H1 (cell line): ENCODE results near the gene AGBL5. TPM values are rescaled to one million over a fixed set of nuclear protein-coding genes. Genes with fewer than 3 reads are reported as not detected.
A peak's percentile ranks its signal among the peaks of the same experiment; 100 is the strongest.

Experiments used
- ASH2L ChIP-seq: fragments of 200-600, 300-600 bp; sonication (generic); IDR thresholded peaks from one replicate; pipeline ENCODE4 v1.7.1; 2017; ENCODE audit warnings: low read length
- BCL11A ChIP-seq, 2 experiments: IDR thresholded peaks; one replicate each; pipeline ENCODE4 v1.6.1; 2011; ENCODE audit warnings: low read depth in 2 of 2, low read length in 2 of 2, mild to moderate bottlenecking in 2 of 2
- CREB1 ChIP-seq: IDR thresholded peaks from 2 replicates; pipeline ENCODE4 v1.6.1; 2012; ENCODE audit warnings: inconsistent platforms
- CTBP2 ChIP-seq: IDR thresholded peaks from 2 replicates; pipeline ENCODE4 v1.7.0; 2011; ENCODE audit warnings: borderline replicate concordance, mild to moderate bottlenecking, moderate library complexity, mixed read lengths, low read length; ENCODE audit not compliant: insufficient read depth, insufficient read length
- EP300 ChIP-seq, 2 experiments: IDR thresholded peaks; 1 replicate in 1 of 2; 2 replicates in 1 of 2; pipeline ENCODE4 v1.6.1; 2011 to 2012; ENCODE audit warnings: low read depth in 2 of 2, low read length in 2 of 2, mild to moderate bottlenecking in 2 of 2, borderline replicate concordance in 1 of 2, inconsistent platforms in 1 of 2, moderate library complexity in 1 of 2
- EZH2 ChIP-seq: fragments of 200-600 bp; sonication (generic); IDR thresholded peaks from 2 replicates; pipeline ENCODE4 v1.7.1; 2012; ENCODE audit warnings: low read depth, mild to moderate bottlenecking, moderate library complexity, low read length, inconsistent platforms; ENCODE audit not compliant: severe bottlenecking
- KDM4A ChIP-seq: IDR thresholded peaks from one replicate; pipeline ENCODE4 v1.7.1; 2012; ENCODE audit warnings: low read depth, mild to moderate bottlenecking, moderate library complexity, low read length, inconsistent platforms; ENCODE audit not compliant: severe bottlenecking
- USF2 ChIP-seq: IDR thresholded peaks from 2 replicates; pipeline ENCODE4 v1.6.1; 2011; ENCODE audit warnings: low read length, improper control_type of control experiment
- polyA plus RNA-seq, 7 experiments: library from polyadenylated mRNA; depleted of rRNA in 3 of 7; stranded (reverse) in 5 of 7; unstranded in 2 of 7; fragments of >200 nt in 5 of 7; fragments of 200-250 nt in 2 of 7; gene quantifications; 1 replicate in 5 of 7; 2 replicates in 1 of 7; 4 replicates in 1 of 7; pipeline versions ENCODE4 v1.2.1 to v1.2.3, GENCODE V29; 2011 to 2013; ENCODE audit warnings: missing spikeins in 2 of 7, mixed read lengths in 2 of 7
- total RNA-seq: library from RNA; stranded (reverse); fragmentation: NEBNext Ultra II Directional; extraction: Animal tissue kit (Norgen Biotek cat#: 25700); gene quantifications from 2 replicates; pipeline ENCODE4 v1.2.1, GENCODE V29; 2021
- TF ChIP-seq, protein P1 (sequence below): fragments of 300-600 bp; sonication (generic); IDR thresholded peaks from 2 replicates; pipeline ENCODE4 v1.7.1; 2012; ENCODE audit warnings: low read length, moderate library complexity, mild to moderate bottlenecking, inconsistent platforms; ENCODE audit not compliant: insufficient replicate concordance

AGBL5 gene
- total and polyA plus RNA-seq, 2 of the 8 experiments (the other 6 are each of a cell fraction or from before 2014, with no cell fraction given), result 45.4 to 62.0 TPM

GRCh38 chr2:27086090-27086723 lies 34.7 kb downstream of the AGBL5 start (continued):
- TF ChIP-seq, protein P1, sequence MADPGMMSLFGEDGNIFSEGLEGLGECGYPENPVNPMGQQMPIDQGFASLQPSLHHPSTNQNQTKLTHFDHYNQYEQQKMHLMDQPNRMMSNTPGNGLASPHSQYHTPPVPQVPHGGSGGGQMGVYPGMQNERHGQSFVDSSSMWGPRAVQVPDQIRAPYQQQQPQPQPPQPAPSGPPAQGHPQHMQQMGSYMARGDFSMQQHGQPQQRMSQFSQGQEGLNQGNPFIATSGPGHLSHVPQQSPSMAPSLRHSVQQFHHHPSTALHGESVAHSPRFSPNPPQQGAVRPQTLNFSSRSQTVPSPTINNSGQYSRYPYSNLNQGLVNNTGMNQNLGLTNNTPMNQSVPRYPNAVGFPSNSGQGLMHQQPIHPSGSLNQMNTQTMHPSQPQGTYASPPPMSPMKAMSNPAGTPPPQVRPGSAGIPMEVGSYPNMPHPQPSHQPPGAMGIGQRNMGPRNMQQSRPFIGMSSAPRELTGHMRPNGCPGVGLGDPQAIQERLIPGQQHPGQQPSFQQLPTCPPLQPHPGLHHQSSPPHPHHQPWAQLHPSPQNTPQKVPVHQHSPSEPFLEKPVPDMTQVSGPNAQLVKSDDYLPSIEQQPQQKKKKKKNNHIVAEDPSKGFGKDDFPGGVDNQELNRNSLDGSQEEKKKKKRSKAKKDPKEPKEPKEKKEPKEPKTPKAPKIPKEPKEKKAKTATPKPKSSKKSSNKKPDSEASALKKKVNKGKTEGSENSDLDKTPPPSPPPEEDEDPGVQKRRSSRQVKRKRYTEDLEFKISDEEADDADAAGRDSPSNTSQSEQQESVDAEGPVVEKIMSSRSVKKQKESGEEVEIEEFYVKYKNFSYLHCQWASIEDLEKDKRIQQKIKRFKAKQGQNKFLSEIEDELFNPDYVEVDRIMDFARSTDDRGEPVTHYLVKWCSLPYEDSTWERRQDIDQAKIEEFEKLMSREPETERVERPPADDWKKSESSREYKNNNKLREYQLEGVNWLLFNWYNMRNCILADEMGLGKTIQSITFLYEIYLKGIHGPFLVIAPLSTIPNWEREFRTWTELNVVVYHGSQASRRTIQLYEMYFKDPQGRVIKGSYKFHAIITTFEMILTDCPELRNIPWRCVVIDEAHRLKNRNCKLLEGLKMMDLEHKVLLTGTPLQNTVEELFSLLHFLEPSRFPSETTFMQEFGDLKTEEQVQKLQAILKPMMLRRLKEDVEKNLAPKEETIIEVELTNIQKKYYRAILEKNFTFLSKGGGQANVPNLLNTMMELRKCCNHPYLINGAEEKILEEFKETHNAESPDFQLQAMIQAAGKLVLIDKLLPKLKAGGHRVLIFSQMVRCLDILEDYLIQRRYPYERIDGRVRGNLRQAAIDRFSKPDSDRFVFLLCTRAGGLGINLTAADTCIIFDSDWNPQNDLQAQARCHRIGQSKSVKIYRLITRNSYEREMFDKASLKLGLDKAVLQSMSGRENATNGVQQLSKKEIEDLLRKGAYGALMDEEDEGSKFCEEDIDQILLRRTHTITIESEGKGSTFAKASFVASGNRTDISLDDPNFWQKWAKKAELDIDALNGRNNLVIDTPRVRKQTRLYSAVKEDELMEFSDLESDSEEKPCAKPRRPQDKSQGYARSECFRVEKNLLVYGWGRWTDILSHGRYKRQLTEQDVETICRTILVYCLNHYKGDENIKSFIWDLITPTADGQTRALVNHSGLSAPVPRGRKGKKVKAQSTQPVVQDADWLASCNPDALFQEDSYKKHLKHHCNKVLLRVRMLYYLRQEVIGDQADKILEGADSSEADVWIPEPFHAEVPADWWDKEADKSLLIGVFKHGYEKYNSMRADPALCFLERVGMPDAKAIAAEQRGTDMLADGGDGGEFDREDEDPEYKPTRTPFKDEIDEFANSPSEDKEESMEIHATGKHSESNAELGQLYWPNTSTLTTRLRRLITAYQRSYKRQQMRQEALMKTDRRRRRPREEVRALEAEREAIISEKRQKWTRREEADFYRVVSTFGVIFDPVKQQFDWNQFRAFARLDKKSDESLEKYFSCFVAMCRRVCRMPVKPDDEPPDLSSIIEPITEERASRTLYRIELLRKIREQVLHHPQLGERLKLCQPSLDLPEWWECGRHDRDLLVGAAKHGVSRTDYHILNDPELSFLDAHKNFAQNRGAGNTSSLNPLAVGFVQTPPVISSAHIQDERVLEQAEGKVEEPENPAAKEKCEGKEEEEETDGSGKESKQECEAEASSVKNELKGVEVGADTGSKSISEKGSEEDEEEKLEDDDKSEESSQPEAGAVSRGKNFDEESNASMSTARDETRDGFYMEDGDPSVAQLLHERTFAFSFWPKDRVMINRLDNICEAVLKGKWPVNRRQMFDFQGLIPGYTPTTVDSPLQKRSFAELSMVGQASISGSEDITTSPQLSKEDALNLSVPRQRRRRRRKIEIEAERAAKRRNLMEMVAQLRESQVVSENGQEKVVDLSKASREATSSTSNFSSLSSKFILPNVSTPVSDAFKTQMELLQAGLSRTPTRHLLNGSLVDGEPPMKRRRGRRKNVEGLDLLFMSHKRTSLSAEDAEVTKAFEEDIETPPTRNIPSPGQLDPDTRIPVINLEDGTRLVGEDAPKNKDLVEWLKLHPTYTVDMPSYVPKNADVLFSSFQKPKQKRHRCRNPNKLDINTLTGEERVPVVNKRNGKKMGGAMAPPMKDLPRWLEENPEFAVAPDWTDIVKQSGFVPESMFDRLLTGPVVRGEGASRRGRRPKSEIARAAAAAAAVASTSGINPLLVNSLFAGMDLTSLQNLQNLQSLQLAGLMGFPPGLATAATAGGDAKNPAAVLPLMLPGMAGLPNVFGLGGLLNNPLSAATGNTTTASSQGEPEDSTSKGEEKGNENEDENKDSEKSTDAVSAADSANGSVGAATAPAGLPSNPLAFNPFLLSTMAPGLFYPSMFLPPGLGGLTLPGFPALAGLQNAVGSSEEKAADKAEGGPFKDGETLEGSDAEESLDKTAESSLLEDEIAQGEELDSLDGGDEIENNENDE, result no peak
- TF ChIP-seq BCL11A (IDR thresholded peaks at IDR 0.05; ENCODE audit: low read depth in 2 of 2, low read length in 2 of 2) (no peak), USF2 (peak; percentile 50; the same call in 1 of the 2 replicates), EZH2 (no peak), ASH2L (peak; percentile 58), CTBP2 (peak; percentile 84), CREB1 (peak; percentile 83), EP300 (IDR thresholded peaks at IDR 0.05; ENCODE audit: borderline replicate concordance in 1 of 2, low read depth in 2 of 2, low read length in 2 of 2) (peak in 1 of 2 experiments; percentile 64; a peak in 1 of 3 replicates), KDM4A (peak; percentile 68)
